ENCODE measurements around the gene XPA. TPM values are rescaled to one million over a fixed set of nuclear protein-coding genes. Genes with fewer than 3 reads are reported as not detected.
A peak's percentile ranks its signal among the peaks of the same experiment; 100 is the strongest.

The XPA gene
- total and polyA plus RNA-seq, 4 donors = 6.6 to 19.6 (median 6.8) TPM

GRCh38 chr9:97704851-97705250 is 7.7 kb upstream of the XPA start:
- no peaks in the 10 kb centered on the region for H3K27me3 ChIP-seq (ENCODE audit: control insufficient read depth in 4 of 4, insufficient read depth in 4 of 4, low read length in 3 of 4)
- no peaks in the 10 kb centered on the region for H3K36me3 ChIP-seq (ENCODE audit: control insufficient read depth in 4 of 4, insufficient read depth in 3 of 4, low read depth in 1 of 4, low read length in 3 of 4)
- no peak overlapping the region for H3K27ac ChIP-seq (ENCODE audit: low read depth in 1 of 2, low read length in 2 of 2)
- H3K4me1 ChIP-seq (ENCODE audit: control insufficient read depth in 4 of 4, insufficient read depth in 4 of 4, low read length in 3 of 4) = peaks cover 0 to 7% (median 5%) of the 10 kb centered on the region in 4 donors
- no peak for DNase-seq (ENCODE audit: low spot score)
- no peak overlapping the region for H3K9ac ChIP-seq (ENCODE audit: low read depth in 1 of 2, low read length in 2 of 2)
- H3K4me3 ChIP-seq (ENCODE audit: low read depth in 1 of 3, low read length in 3 of 3) = no peak overlapping the region
- H3K9me3 ChIP-seq (ENCODE audit: control insufficient read depth in 4 of 4, low read length in 3 of 4) = no peaks in the 10 kb centered on the region
- WGBS = 94% methylated on average over 4 of the region's 4 CpGs
- TF ChIP-seq FOXA2 (IDR thresholded peaks at IDR 0.05) = no peak
- no peak for TF ChIP-seq TAF1 (conservative IDR thresholded peaks at IDR 0.05)
- TF ChIP-seq MAX (IDR thresholded peaks at IDR 0.05) = no peak
- TF ChIP-seq SP1 (IDR thresholded peaks at IDR 0.05) = no peak
- TF ChIP-seq CTCF (IDR thresholded peaks at IDR 0.05; ENCODE audit: low read depth, low read length, missing input control) = no peak
- TF ChIP-seq JUND (IDR thresholded peaks at IDR 0.05) = no peak
- TF ChIP-seq EGR1 (IDR thresholded peaks at IDR 0.05; ENCODE audit: low read depth in 2 of 2) = no peak

DNA sequence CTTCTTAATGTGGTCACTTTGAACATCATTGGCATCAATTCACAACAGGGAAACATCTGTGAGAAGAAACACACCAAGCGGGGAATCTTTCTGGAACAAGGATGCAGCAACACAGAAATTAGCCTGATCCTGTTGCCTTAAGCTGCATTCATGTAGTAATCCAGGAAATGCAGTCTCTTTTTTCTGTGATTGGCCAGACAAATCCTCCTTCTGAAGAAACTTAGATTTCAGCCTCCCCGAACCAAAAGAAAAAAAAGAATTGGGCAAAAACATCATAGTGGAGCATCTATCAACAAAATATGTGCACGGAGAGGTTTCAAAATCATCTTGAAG is 7.2 kb upstream of the XPA start:
- no peak for DNase-seq (ENCODE audit: low spot score)
- Histone ChIP-seq H3K4me1 (ENCODE audit: control insufficient read depth in 4 of 4, insufficient read depth in 4 of 4, low read length in 3 of 4) (peaks cover 0 to 7% (median 5%) of the 10 kb centered on the region in 4 donors), H3K9me3 (ENCODE audit: control insufficient read depth in 4 of 4, low read length in 3 of 4) (no peaks in the 10 kb centered on the region), H3K9ac (ENCODE audit: low read depth in 1 of 2, low read length in 2 of 2) (no peak overlapping the region), H3K4me3 (ENCODE audit: low read depth in 1 of 3, low read length in 3 of 3) (no peak overlapping the region), H3K27me3 (ENCODE audit: control insufficient read depth in 4 of 4, insufficient read depth in 4 of 4, low read length in 3 of 4) (no peaks in the 10 kb centered on the region), H3K36me3 (ENCODE audit: control insufficient read depth in 4 of 4, insufficient read depth in 3 of 4, low read depth in 1 of 4, low read length in 3 of 4) (no peaks in the 10 kb centered on the region), H3K27ac (ENCODE audit: low read depth in 1 of 2, low read length in 2 of 2) (no peak overlapping the region)
- WGBS = 90% methylated on average over 3 of the region's 3 CpGs
- TF ChIP-seq EGR1 (IDR thresholded peaks at IDR 0.05; ENCODE audit: low read depth in 2 of 2) (no peak), RAD21 (IDR thresholded peaks at IDR 0.05) (no peak)

DNA sequence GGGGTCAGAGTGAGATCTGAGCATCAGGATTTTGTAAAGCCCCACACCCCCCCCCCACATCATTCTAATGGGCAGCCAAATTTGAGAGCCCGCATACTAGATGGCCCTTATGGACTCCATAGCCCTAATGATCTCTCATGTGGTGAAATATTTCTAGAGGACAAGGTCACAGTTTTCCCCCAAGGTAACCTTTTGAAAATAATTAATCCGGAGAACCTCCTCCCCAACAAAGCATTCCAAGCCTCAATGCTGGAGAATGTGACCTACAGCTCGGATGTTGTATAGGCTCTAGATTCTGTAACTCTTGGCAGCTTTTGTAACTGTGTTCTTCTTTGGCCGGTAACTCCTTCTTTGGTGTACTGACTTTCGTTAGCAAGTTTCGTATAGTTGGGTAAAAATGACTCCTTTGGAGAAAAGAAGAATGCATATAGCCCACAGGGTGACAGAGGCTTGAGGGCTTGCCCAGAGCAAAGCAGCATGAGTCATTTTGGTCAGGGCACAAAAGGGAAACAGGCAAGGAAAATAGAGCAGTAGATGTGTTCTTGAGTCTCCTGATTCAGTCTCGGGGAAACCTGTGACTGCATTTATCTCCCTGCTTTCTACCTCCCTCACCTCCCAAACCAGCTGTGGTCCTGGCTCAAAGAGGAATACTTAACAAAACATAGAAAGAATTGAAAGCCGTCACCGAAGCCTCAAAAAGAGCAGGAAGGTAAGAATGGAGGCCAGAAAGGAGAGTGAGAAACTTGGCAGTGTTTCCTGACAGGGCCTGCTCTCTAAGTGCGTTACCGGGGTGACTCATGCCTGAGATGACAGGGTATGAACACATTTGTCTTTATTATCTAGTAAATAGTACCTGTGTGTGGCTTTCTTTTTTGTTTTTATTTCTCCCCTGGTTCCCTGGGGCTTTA is 6.6 kb upstream of the XPA start:
- WGBS = 57% methylated on average over 11 of the region's 11 CpGs
- Histone ChIP-seq H3K9ac (ENCODE audit: low read depth in 1 of 2, low read length in 2 of 2) (no peak overlapping the region), H3K36me3 (ENCODE audit: control insufficient read depth in 4 of 4, insufficient read depth in 3 of 4, low read depth in 1 of 4, low read length in 3 of 4) (no peaks in the 10 kb centered on the region), H3K4me3 (ENCODE audit: low read depth in 1 of 3, low read length in 3 of 3) (no peak overlapping the region), H3K27ac (ENCODE audit: low read depth in 1 of 2, low read length in 2 of 2) (no peak overlapping the region), H3K9me3 (ENCODE audit: control insufficient read depth in 4 of 4, low read length in 3 of 4) (no peaks in the 10 kb centered on the region), H3K27me3 (ENCODE audit: control insufficient read depth in 4 of 4, insufficient read depth in 4 of 4, low read length in 3 of 4) (no peaks in the 10 kb centered on the region), H3K4me1 (ENCODE audit: control insufficient read depth in 4 of 4, insufficient read depth in 4 of 4, low read length in 3 of 4) (peaks cover 0 to 7% (median 5%) of the 10 kb centered on the region in 4 donors)
- no peak for DNase-seq (ENCODE audit: low spot score)
- TF ChIP-seq REST (IDR thresholded peaks at IDR 0.05) = no peak
- TF ChIP-seq FOXA1 (IDR thresholded peaks at IDR 0.05) = no peak
- TF ChIP-seq NR2F2 (IDR thresholded peaks at IDR 0.05) = peak; percentile 14
- no peak for TF ChIP-seq CTCF (IDR thresholded peaks at IDR 0.05; ENCODE audit: low read depth, low read length, missing input control)
- TF ChIP-seq, protein P1, sequence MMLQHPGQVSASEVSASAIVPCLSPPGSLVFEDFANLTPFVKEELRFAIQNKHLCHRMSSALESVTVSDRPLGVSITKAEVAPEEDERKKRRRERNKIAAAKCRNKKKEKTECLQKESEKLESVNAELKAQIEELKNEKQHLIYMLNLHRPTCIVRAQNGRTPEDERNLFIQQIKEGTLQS (IDR thresholded peaks at IDR 0.05) = peak; percentile 13
- TF ChIP-seq RAD21 (IDR thresholded peaks at IDR 0.05) = peak in 1 of 2 donors; percentile 17
- no peak for TF ChIP-seq EGR1 (IDR thresholded peaks at IDR 0.05; ENCODE audit: low read depth in 2 of 2)
- TF ChIP-seq HNF4A (conservative IDR thresholded peaks at IDR 0.05) = peak; percentile 63 to 82
- peak; percentile 74 for TF ChIP-seq SP1 (IDR thresholded peaks at IDR 0.05)
- no peak for TF ChIP-seq ZBTB33 (IDR thresholded peaks at IDR 0.05)
- peak in 1 of 2 donors; percentile 13 for TF ChIP-seq JUND (IDR thresholded peaks at IDR 0.05)
- TF ChIP-seq RXRA (IDR thresholded peaks at IDR 0.05) = peak; percentile 67 to 73
- peak; percentile 20 for TF ChIP-seq YY1 (IDR thresholded peaks at IDR 0.05)
- peak; percentile 54 for TF ChIP-seq HNF4G (IDR thresholded peaks at IDR 0.05)
